Measurements from ENCODE around the gene PTPN11. TPM values are rescaled to one million over a fixed set of nuclear protein-coding genes. Genes with fewer than 3 reads are reported as not detected.

PTPN11 gene
- 10 to 100 TPM; 61.6 to 88.0 (median 75.2) TPM for total RNA-seq

GRCh38 chr12:112418608-112419296 lies at the start of gene PTPN11:
TSS of gene PTPN11 (plus strand) at chr12:112418947. CDS start at chr12:112419112, 165 bp downstream.
- WGBS, 2 donors: 0% methylated on average over 20 to 43 of the region's 89 CpGs
- intact Hi-C loops (cut with DNase I; ENCODE audit: low total_unique reads): no loop called here
- TF ChIP-seq CTCF (IDR thresholded peaks at IDR 0.05) (no peak), POLR2A (IDR thresholded peaks at IDR 0.05) (peak in 1 of 2 donors; percentile 81)
- DNase-seq (ENCODE audit: low spot score in 2 of 2): peak; percentile 80 to 98
- peak within 1 kb of the TSS; percentile 76 for H3K4me3 ChIP-seq (ENCODE audit: low read depth, poor library complexity, severe bottlenecking)

- TF ChIP-seq POLR2A (IDR thresholded peaks at IDR 0.05): no peak
- TF ChIP-seq CTCF (IDR thresholded peaks at IDR 0.05): no peak
- DNase-seq (ENCODE audit: low spot score in 2 of 2): no peak
- WGBS, 2 donors: 26 to 30% methylated on average over 1 of the region's 1 CpG
- no peak overlapping the region for H3K4me3 ChIP-seq (ENCODE audit: low read depth, poor library complexity, severe bottlenecking)
- intact Hi-C loops (cut with DNase I; ENCODE audit: low total_unique reads): no loop called here
Observed at GRCh38 chr12:112370199-112370598, 48.5 kb upstream of the PTPN11 start.

GRCh38 chr12:112370868-112371510 lies 47.8 kb upstream of the PTPN11 start:
- WGBS, 2 donors: 67 to 71% methylated on average over 8 of the region's 8 CpGs
- intact Hi-C loops (cut with DNase I; ENCODE audit: low total_unique reads): no loop called here
- DNase-seq (ENCODE audit: low spot score in 2 of 2): no peak

GRCh38 chr12:112374166-112374740 lies 44.5 kb upstream of the PTPN11 start:
- H3K4me3 ChIP-seq (ENCODE audit: low read depth, poor library complexity, severe bottlenecking): no peak overlapping the region
- DNase-seq (ENCODE audit: low spot score in 2 of 2): no peak
- WGBS, 2 donors: 85 to 90% methylated on average over 3 of the region's 3 CpGs
- intact Hi-C loops (cut with DNase I; ENCODE audit: low total_unique reads): no loop called here
- TF ChIP-seq POLR2A (IDR thresholded peaks at IDR 0.05) (no peak), CTCF (IDR thresholded peaks at IDR 0.05) (no peak)

More at GRCh38 chr12:112370868-112371510, 47.8 kb upstream of the PTPN11 start:
- H3K4me3 ChIP-seq (ENCODE audit: low read depth, poor library complexity, severe bottlenecking): no peak overlapping the region
- TF ChIP-seq CTCF (IDR thresholded peaks at IDR 0.05) (no peak), POLR2A (IDR thresholded peaks at IDR 0.05) (no peak)

GRCh38 chr12:112375105-112375504 lies 43.6 kb upstream of the PTPN11 start:
- WGBS, 2 donors: 69 to 76% methylated on average over 5 of the region's 5 CpGs
- TF ChIP-seq CTCF (IDR thresholded peaks at IDR 0.05) (no peak), POLR2A (IDR thresholded peaks at IDR 0.05) (no peak)
- DNase-seq (ENCODE audit: low spot score in 2 of 2): no peak
- no peak overlapping the region for H3K4me3 ChIP-seq (ENCODE audit: low read depth, poor library complexity, severe bottlenecking)
- intact Hi-C loops (cut with DNase I; ENCODE audit: low total_unique reads): no loop called here

Measured in lower leg skin (tissue), 4 donors.